ENCODE results near the gene PCDH17. TPM values are rescaled to one million over a fixed set of nuclear protein-coding genes. Genes with fewer than 3 reads are reported as not detected.

Gene PCDH17
- total and polyA plus RNA-seq, 9 of the 15 experiments (the other 6 are each of a cell fraction or from before 2014, with no cell fraction given): not detected

- no peak for TF ChIP-seq CHD7 (IDR thresholded peaks at IDR 0.05; ENCODE audit: low read depth, low read length)
Measured at GRCh38 chr13:57611969-57612368, 19.6 kb upstream of the PCDH17 start (continued).
